H1 (cell line): ENCODE results near the gene STARD4. TPM values are rescaled to one million over a fixed set of nuclear protein-coding genes. Genes with fewer than 3 reads are reported as not detected.

Experiments
- CTCF ChIA-PET: fragments of 300-600 bp; sonication (Branson Sonifier 250); formaldehyde crosslinking; loops from one replicate; lab custom pipeline; 2021; ENCODE audit not compliant: partially characterized antibody; lab: Charles Lee
- POLR2A ChIA-PET: fragments of 300-600 bp; sonication (Branson Sonifier 250); formaldehyde crosslinking; loops from one replicate; lab custom pipeline; 2021; ENCODE audit warnings: inconsistent platforms; ENCODE audit not compliant: partially characterized antibody; lab: Charles Lee
- DNase-seq, 2 experiments: peaks; one replicate each; pipeline versions ENCODE4 v3.0.0 to v3.0.0-alpha.2; 2010 to 2022; ENCODE audit warnings: low spot score in 2 of 2, low read depth in 1 of 2, mixed read lengths in 1 of 2
- FAIRE-seq: peaks from 2 replicates; lab custom pipeline; 2011; peaks lifted over from hg19 to GRCh38; lab: Jason Lieb, UNC
- H2AFZ ChIP-seq: 2 replicates; pipeline ENCODE4 v1.8.1; 2012; ENCODE audit warnings: low read length, inconsistent platforms
- H2AK5ac ChIP-seq: 2 replicates; pipeline ENCODE4 v1.6.1; 2013; ENCODE audit warnings: low read depth, low read length
- H2BK120ac ChIP-seq: replicated peaks from 2 replicates; pipeline ENCODE3; 2013; ENCODE audit warnings: low read depth, low read length, inconsistent platforms
- H2BK12ac ChIP-seq: 2 replicates; pipeline ENCODE4 v1.6.1; 2013; ENCODE audit warnings: low read depth, low read length
- H2BK15ac ChIP-seq: 2 replicates; pipeline ENCODE4 v1.6.1; 2013; ENCODE audit warnings: low read length
- H2BK20ac ChIP-seq: 2 replicates; pipeline ENCODE4 v1.6.1; 2013; ENCODE audit warnings: low read length
- H2BK5ac ChIP-seq: 2 replicates; pipeline ENCODE4 v1.6.1; 2013; ENCODE audit warnings: low read depth, low read length
- H3K14ac ChIP-seq: 2 replicates; pipeline ENCODE4 v1.6.1; 2013; ENCODE audit warnings: inconsistent platforms; ENCODE audit not compliant: insufficient read length
- H3K18ac ChIP-seq: 2 replicates; pipeline ENCODE4 v1.6.1; 2013; ENCODE audit warnings: low read length; ENCODE audit errors: extremely low read depth
- H3K23ac ChIP-seq: 2 replicates; pipeline ENCODE4 v1.6.1; 2013; ENCODE audit warnings: inconsistent platforms; ENCODE audit not compliant: insufficient read length
- H3K23me2 ChIP-seq: 2 replicates; pipeline ENCODE4 v1.6.1; 2013; ENCODE audit warnings: low read depth, low read length
- H3K27ac ChIP-seq: 2 replicates; pipeline ENCODE4 v1.6.1; 2011; ENCODE audit warnings: low read depth, low read length, inconsistent platforms
- H3K27me3 ChIP-seq, 4 experiments: replicated peaks in 1 of 4; 1 replicate in 1 of 4; 2 replicates in 3 of 4; pipeline versions ENCODE4 v1.6.1 to v1.8.1; 2011 to 2013; ENCODE audit warnings: low read length in 3 of 4, mild to moderate bottlenecking in 3 of 4, inconsistent platforms in 2 of 4, mixed read lengths in 2 of 4, moderate library complexity in 1 of 4; ENCODE audit not compliant: control insufficient read depth in 3 of 4, insufficient read depth in 3 of 4; ENCODE audit errors: extremely low read depth in 1 of 4
- H3K36me3 ChIP-seq, 4 experiments: 2 replicates each; pipeline versions ENCODE4 v1.6.1 to v1.8.1; 2011 to 2013; ENCODE audit warnings: mild to moderate bottlenecking in 4 of 4, low read length in 3 of 4, moderate library complexity in 2 of 4, control low read depth in 1 of 4, inconsistent platforms in 1 of 4; ENCODE audit not compliant: insufficient read depth in 4 of 4, control insufficient read depth in 2 of 4
- H3K4ac ChIP-seq: replicated peaks from 2 replicates; pipeline ENCODE3; 2013; ENCODE audit warnings: low read length, low read depth, mixed read lengths, inconsistent platforms; ENCODE audit not compliant: insufficient read length
- H3K4me1 ChIP-seq, 4 experiments: replicated peaks in 1 of 4; 1 replicate in 1 of 4; 2 replicates in 3 of 4; pipeline versions ENCODE4 v1.6.1 to v1.8.1; 2011 to 2013; ENCODE audit warnings: low read length in 3 of 4, inconsistent platforms in 2 of 4, mixed read lengths in 1 of 4; ENCODE audit not compliant: insufficient read depth in 4 of 4, control insufficient read depth in 3 of 4
- H3K4me2 ChIP-seq, 2 experiments: 2 replicates each; pipeline versions ENCODE4 v1.6.1 to v1.8.1; 2011 to 2013; ENCODE audit warnings: low read depth in 2 of 2, low read length in 2 of 2, control low read depth in 1 of 2, inconsistent platforms in 1 of 2, mild to moderate bottlenecking in 1 of 2; ENCODE audit not compliant: insufficient read depth in 1 of 2
- H3K4me3 ChIP-seq, 4 experiments: fragments of 200-600, 300-600 bp in 1 of 4; sonication (generic), shearing (Covaris generic), sonication (Bioruptor Twin) in 1 of 4; 2 replicates each; pipeline versions ENCODE4 v1.5.1 to v1.8.1; 2011 to 2016; ENCODE audit warnings: low read length in 4 of 4, low read depth in 3 of 4, control low read depth in 2 of 4, inconsistent platforms in 2 of 4, mild to moderate bottlenecking in 2 of 4, mixed read lengths in 1 of 4, moderate library complexity in 1 of 4; ENCODE audit not compliant: insufficient read depth in 2 of 4; ENCODE audit errors: extremely low read depth in 1 of 4
- H3K56ac ChIP-seq: replicated peaks from 2 replicates; pipeline ENCODE3; 2013; ENCODE audit warnings: low read depth, mild to moderate bottlenecking, mixed read lengths, low read length, inconsistent platforms; ENCODE audit not compliant: insufficient read length
- H3K79me1 ChIP-seq: 2 replicates; pipeline ENCODE4 v1.6.1; 2013; ENCODE audit warnings: low read depth, low read length, control low read depth
- H3K79me2 ChIP-seq, 2 experiments: 2 replicates each; pipeline versions ENCODE4 v1.6.1 to v1.8.1; 2012 to 2013; ENCODE audit warnings: low read length in 2 of 2, mild to moderate bottlenecking in 2 of 2, inconsistent platforms in 1 of 2; ENCODE audit not compliant: insufficient read depth in 2 of 2, control insufficient read depth in 1 of 2
- H3K9ac ChIP-seq, 4 experiments: replicated peaks in 1 of 4; 1 replicate in 1 of 4; 2 replicates in 3 of 4; pipeline versions ENCODE4 v1.6.1 to v1.8.1; 2011 to 2013; ENCODE audit warnings: low read depth in 3 of 4, low read length in 3 of 4, control low read depth in 2 of 4, mild to moderate bottlenecking in 2 of 4, moderate library complexity in 2 of 4, inconsistent platforms in 1 of 4; ENCODE audit errors: extremely low read depth in 1 of 4
- H3K9me3 ChIP-seq, 2 experiments: 2 replicates each; pipeline versions ENCODE4 v1.6.1 to v1.8.1; 2012 to 2013; ENCODE audit warnings: mild to moderate bottlenecking in 2 of 2, moderate library complexity in 2 of 2, control low read depth in 1 of 2, inconsistent platforms in 1 of 2, low read depth in 1 of 2, low read length in 1 of 2, mixed read lengths in 1 of 2; ENCODE audit not compliant: insufficient read depth in 2 of 2
- H4K20me1 ChIP-seq, 2 experiments: replicated peaks in 1 of 2; 2 replicates each; pipeline versions ENCODE3 to v1.8.1; 2011 to 2013; ENCODE audit warnings: inconsistent platforms in 2 of 2, low read length in 2 of 2, mild to moderate bottlenecking in 1 of 2; ENCODE audit not compliant: insufficient read depth in 2 of 2, control insufficient read depth in 1 of 2
- H4K5ac ChIP-seq: 2 replicates; pipeline ENCODE4 v1.6.1; 2013; ENCODE audit warnings: low read length, low read depth, mixed read lengths, inconsistent platforms; ENCODE audit not compliant: insufficient read length
- H4K8ac ChIP-seq: 2 replicates; pipeline ENCODE4 v1.8.0; 2013; ENCODE audit warnings: mild to moderate bottlenecking, moderate library complexity, low read length, inconsistent platforms; ENCODE audit not compliant: insufficient read depth; ENCODE audit errors: extremely low read depth
- H4K91ac ChIP-seq: replicated peaks from 2 replicates; pipeline ENCODE3; 2013; ENCODE audit warnings: low read length, mixed read lengths, inconsistent platforms; ENCODE audit not compliant: insufficient read length
- SP4 ChIP-seq: IDR thresholded peaks from 2 replicates; pipeline ENCODE4 v1.6.1; 2012; ENCODE audit warnings: low read length, inconsistent platforms
- WGBS, 2 experiments: shearing (Covaris generic) in 1 of 2; methylation state at CpG; one replicate each; pipeline versions ENCODE4 v1.1.6 to v1.1.7; 2013 to 2015; ENCODE audit warnings: low lambda C conversion rate in 2 of 2, mixed read lengths in 2 of 2, inconsistent platforms in 1 of 2, low coverage in 1 of 2, missing lambda C conversion rate in 1 of 2; ENCODE audit not compliant: insufficient replicate concordance in 2 of 2, insufficient coverage in 1 of 2, insufficient read length in 1 of 2; ENCODE audit errors: extremely low coverage in 1 of 2, missing lambda C conversion rate in 1 of 2; 5-methylcytosine and 5-hydroxymethylcytosine counted together
- polyA plus RNA-seq, 7 experiments: library from polyadenylated mRNA; depleted of rRNA in 3 of 7; stranded (reverse) in 5 of 7; unstranded in 2 of 7; fragments of >200 nt in 5 of 7; fragments of 200-250 nt in 2 of 7; gene quantifications; 1 replicate in 5 of 7; 2 replicates in 1 of 7; 4 replicates in 1 of 7; pipeline versions ENCODE4 v1.2.1 to v1.2.3, GENCODE V29; 2011 to 2013; ENCODE audit warnings: missing spikeins in 2 of 7, mixed read lengths in 2 of 7
- total RNA-seq: library from RNA; stranded (reverse); fragmentation: NEBNext Ultra II Directional; extraction: Animal tissue kit (Norgen Biotek cat#: 25700); gene quantifications from 2 replicates; pipeline ENCODE4 v1.2.1, GENCODE V29; 2021
- TF ChIP-seq, protein P1 (sequence below), 3 experiments: IDR thresholded peaks; 1 replicate in 2 of 3; 2 replicates in 1 of 3; pipeline versions ENCODE4 v1.5.1 to v1.6.1; 2011; ENCODE audit warnings: low read length in 3 of 3, mild to moderate bottlenecking in 3 of 3, inconsistent platforms in 2 of 3, low read depth in 1 of 3, moderate library complexity in 1 of 3; ENCODE audit not compliant: insufficient read depth in 1 of 3; ENCODE audit errors: control extremely low read depth in 1 of 3

STARD4 gene
- total and polyA plus RNA-seq, 2 of the 8 experiments (the other 6 are each of a cell fraction or from before 2014, with no cell fraction given) = 10.8 to 47.9 TPM

- CTCF ChIA-PET = interaction anchor here (0.6 to 2.3 kb wide), 7 partner anchors 16 to 597 kb away, joined by 3 to 12 read pairs (median 4); partner anchors contain the start of gene STARD4
- H3K27me3 ChIP-seq = no peaks in the 10 kb centered on the region
- no peak overlapping the region for H3K9ac ChIP-seq
- H3K79me1 ChIP-seq = no peaks in the 10 kb centered on the region
- H4K20me1 ChIP-seq = no peaks in the 10 kb centered on the region
- no peaks in the 10 kb centered on the region for H3K36me3 ChIP-seq
- no peak overlapping the region for H4K5ac ChIP-seq
- no peaks in the 10 kb centered on the region for H3K23me2 ChIP-seq
- H2BK20ac ChIP-seq = 0 out of 2 replicates have a peak overlapping the region, but pooled peaks have one; percentile 13
- no peak overlapping the region for H3K27ac ChIP-seq
- H3K18ac ChIP-seq = no peak overlapping the region
- H3K23ac ChIP-seq = no peak overlapping the region
- H3K4me2 ChIP-seq = no peak overlapping the region
- no peak overlapping the region for H2AK5ac ChIP-seq
- no peak overlapping the region for H2BK120ac ChIP-seq
- no peak overlapping the region for H3K14ac ChIP-seq
- peaks cover 1 to 15% (median 11%) of the 10 kb centered on the region in 4 experiments; a peak in 6 of 7 replicates for H3K4me1 ChIP-seq
- FAIRE-seq (no peak), DNase-seq (no peak)
- no peak overlapping the region for H2BK5ac ChIP-seq
- POLR2A ChIA-PET = no interaction called here
- no peak overlapping the region for H3K4me3 ChIP-seq
- H3K4ac ChIP-seq = no peak overlapping the region
- no peaks in the 10 kb centered on the region for H3K79me2 ChIP-seq
- no peak overlapping the region for H3K56ac ChIP-seq
- H4K91ac ChIP-seq = no peak overlapping the region
- no peaks in the 10 kb centered on the region for H3K9me3 ChIP-seq
- no peak overlapping the region for H2AFZ ChIP-seq
- WGBS, 2 experiments = 92% methylated on average over 6 of the region's 6 CpGs; no CpG with 5 or more reads in 1 of the 2 experiments
- no peak overlapping the region; the same call in 1 of the 2 replicates for H2BK12ac ChIP-seq
- no peak overlapping the region for H4K8ac ChIP-seq
- no peak overlapping the region for H2BK15ac ChIP-seq
- TF ChIP-seq, protein P1, sequence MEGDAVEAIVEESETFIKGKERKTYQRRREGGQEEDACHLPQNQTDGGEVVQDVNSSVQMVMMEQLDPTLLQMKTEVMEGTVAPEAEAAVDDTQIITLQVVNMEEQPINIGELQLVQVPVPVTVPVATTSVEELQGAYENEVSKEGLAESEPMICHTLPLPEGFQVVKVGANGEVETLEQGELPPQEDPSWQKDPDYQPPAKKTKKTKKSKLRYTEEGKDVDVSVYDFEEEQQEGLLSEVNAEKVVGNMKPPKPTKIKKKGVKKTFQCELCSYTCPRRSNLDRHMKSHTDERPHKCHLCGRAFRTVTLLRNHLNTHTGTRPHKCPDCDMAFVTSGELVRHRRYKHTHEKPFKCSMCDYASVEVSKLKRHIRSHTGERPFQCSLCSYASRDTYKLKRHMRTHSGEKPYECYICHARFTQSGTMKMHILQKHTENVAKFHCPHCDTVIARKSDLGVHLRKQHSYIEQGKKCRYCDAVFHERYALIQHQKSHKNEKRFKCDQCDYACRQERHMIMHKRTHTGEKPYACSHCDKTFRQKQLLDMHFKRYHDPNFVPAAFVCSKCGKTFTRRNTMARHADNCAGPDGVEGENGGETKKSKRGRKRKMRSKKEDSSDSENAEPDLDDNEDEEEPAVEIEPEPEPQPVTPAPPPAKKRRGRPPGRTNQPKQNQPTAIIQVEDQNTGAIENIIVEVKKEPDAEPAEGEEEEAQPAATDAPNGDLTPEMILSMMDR (IDR thresholded peaks at IDR 0.05; ENCODE audit: control extremely low read depth in 1 of 3, insufficient read depth in 1 of 3, low read depth in 1 of 3, low read length in 3 of 3) = no peak
- no peak for TF ChIP-seq SP4
Measured at GRCh38 chr5:111548992-111549649, 36.8 kb upstream of the STARD4 start.
